ENCODE results near the gene CENPH. TPM values are rescaled to one million over a fixed set of nuclear protein-coding genes. Genes with fewer than 3 reads are reported as not detected.
A peak's percentile ranks its signal among the peaks of the same experiment; 100 is the strongest.
"Not testable (repeated sequence)": the region's sequence is repeated elsewhere in the genome, so short reads cannot be mapped to it uniquely, and the experiment has no call there.

Gene CENPH
- total and polyA plus RNA-seq, 4 donors, result 0.33 to 14.6 (median 0.77) TPM

DNA sequence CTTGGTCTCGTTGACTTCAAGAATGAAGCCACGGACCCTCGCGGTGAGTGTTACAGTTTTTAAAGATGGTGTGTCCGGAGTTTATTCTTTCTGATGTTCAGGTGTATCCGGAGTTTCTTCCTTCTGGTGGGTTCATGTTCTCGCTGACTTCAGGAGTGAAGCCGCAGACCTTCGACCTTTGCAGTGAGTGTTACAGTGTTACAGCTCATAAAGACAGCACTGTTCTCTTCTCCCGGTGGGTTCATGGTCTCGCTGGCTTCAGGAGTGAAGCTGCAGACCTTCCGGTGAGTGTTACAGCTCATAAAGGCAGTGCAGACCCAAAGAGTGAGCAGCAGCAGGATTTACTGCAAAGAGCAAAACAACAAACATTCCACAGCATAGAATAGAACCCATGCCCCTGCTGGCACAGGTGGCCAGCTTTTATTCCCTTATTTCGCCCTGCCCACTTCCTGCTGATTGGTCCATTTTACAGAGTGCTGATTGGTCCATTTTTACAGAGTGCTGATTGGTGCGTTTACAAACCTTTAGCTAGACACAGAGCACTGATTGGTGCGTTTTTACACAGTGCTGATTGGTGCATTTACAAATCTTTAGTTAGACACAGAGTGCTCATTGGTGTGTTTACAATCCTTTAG, 7.6 kb upstream of the CENPH start:
- 91% methylated on average over 15 of the region's 15 CpGs for WGBS
- not testable (repeated sequence) for H3K4me3 ChIP-seq (ENCODE audit: low read depth in 1 of 3, low read length in 3 of 3); H3K27me3 ChIP-seq (ENCODE audit: control insufficient read depth in 4 of 4, insufficient read depth in 4 of 4, low read length in 3 of 4); DNase-seq (ENCODE audit: low spot score); H3K27ac ChIP-seq (ENCODE audit: low read depth in 1 of 2, low read length in 2 of 2); H3K36me3 ChIP-seq (ENCODE audit: control insufficient read depth in 4 of 4, insufficient read depth in 3 of 4, low read depth in 1 of 4, low read length in 3 of 4); H3K9me3 ChIP-seq (ENCODE audit: control insufficient read depth in 4 of 4, low read length in 3 of 4); H3K4me1 ChIP-seq (ENCODE audit: control insufficient read depth in 4 of 4, insufficient read depth in 4 of 4, low read length in 3 of 4); H3K9ac ChIP-seq (ENCODE audit: low read depth in 1 of 2, low read length in 2 of 2)

DNA sequence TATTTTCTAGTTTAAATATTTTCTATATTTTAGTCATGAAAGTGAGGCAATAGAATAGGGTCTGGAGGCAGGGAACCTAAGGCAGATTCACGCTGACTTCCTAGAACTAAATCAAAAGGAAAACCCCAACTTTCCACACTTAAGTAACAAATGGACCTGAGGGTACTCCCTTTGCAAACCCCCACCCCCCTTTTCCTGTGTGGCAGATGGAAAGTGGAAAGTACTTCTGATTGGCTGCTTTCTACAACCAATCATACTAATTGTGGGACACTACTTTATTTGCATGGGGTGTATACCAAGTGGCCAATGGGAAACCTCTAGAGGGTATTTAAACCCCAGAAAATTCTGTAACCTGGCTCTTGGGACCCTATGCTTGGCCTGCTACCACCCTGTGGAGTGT, 4.8 kb upstream of the CENPH start:
- Histone ChIP-seq H3K36me3 (ENCODE audit: control insufficient read depth in 4 of 4, insufficient read depth in 3 of 4, low read depth in 1 of 4, low read length in 3 of 4) (no peaks in the 10 kb centered on the region), H3K4me1 (ENCODE audit: control insufficient read depth in 4 of 4, insufficient read depth in 4 of 4, low read length in 3 of 4) (peaks cover 0 to 9% (median 7%) of the 10 kb centered on the region in 4 donors), H3K27ac (ENCODE audit: low read depth in 1 of 2, low read length in 2 of 2) (no peak overlapping the region), H3K4me3 (ENCODE audit: low read depth in 1 of 3, low read length in 3 of 3) (no peak overlapping the region), H3K9me3 (ENCODE audit: control insufficient read depth in 4 of 4, low read length in 3 of 4) (no peaks in the 10 kb centered on the region), H3K27me3 (ENCODE audit: control insufficient read depth in 4 of 4, insufficient read depth in 4 of 4, low read length in 3 of 4) (no peaks in the 10 kb centered on the region), H3K9ac (ENCODE audit: low read depth in 1 of 2, low read length in 2 of 2) (no peak overlapping the region)
- DNase-seq (ENCODE audit: low spot score), result no peak
- WGBS, result 92% methylated on average over 1 of the region's 1 CpG
- TF ChIP-seq RAD21 (IDR thresholded peaks at IDR 0.05) (no peak), FOXA2 (IDR thresholded peaks at IDR 0.05) (no peak), HNF4G (IDR thresholded peaks at IDR 0.05) (no peak), TAF1 (conservative IDR thresholded peaks at IDR 0.05) (no peak), HNF4A (conservative IDR thresholded peaks at IDR 0.05) (no peak)

DNA sequence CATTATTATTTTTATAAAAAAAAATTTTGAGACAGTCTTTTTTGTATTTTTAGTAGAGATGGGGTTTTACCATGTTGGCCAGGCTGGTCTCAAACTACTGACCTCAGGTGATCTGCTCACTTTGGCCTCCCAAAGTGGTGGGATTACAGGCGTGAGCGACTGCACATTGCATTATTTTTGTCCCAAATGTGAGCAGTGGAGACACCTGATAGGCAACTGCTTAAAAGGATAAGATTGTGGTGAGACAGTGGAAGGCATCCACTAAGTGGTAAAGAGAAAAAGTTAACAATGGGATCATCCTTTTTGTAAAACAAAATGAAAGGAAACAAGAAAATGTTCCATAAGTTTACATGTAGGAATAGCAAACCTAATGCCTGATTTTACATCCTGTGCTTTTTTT, 2.0 kb upstream of the CENPH start:
- Histone ChIP-seq H3K4me3 (ENCODE audit: low read depth in 1 of 3, low read length in 3 of 3) (no peak overlapping the region), H3K9ac (ENCODE audit: low read depth in 1 of 2, low read length in 2 of 2) (no peak overlapping the region), H3K4me1 (ENCODE audit: control insufficient read depth in 4 of 4, insufficient read depth in 4 of 4, low read length in 3 of 4) (peaks cover 0 to 14% (median 13%) of the 10 kb centered on the region in 4 donors), H3K36me3 (ENCODE audit: control insufficient read depth in 4 of 4, insufficient read depth in 3 of 4, low read depth in 1 of 4, low read length in 3 of 4) (no peaks in the 10 kb centered on the region), H3K27me3 (ENCODE audit: control insufficient read depth in 4 of 4, insufficient read depth in 4 of 4, low read length in 3 of 4) (no peaks in the 10 kb centered on the region), H3K9me3 (ENCODE audit: control insufficient read depth in 4 of 4, low read length in 3 of 4) (no peaks in the 10 kb centered on the region), H3K27ac (ENCODE audit: low read depth in 1 of 2, low read length in 2 of 2) (no peak overlapping the region)
- 96% methylated on average over 2 of the region's 2 CpGs for whole genome bisulfite sequencing
- no peak for DNase-seq (ENCODE audit: low spot score)
- TF ChIP-seq, protein P1, sequence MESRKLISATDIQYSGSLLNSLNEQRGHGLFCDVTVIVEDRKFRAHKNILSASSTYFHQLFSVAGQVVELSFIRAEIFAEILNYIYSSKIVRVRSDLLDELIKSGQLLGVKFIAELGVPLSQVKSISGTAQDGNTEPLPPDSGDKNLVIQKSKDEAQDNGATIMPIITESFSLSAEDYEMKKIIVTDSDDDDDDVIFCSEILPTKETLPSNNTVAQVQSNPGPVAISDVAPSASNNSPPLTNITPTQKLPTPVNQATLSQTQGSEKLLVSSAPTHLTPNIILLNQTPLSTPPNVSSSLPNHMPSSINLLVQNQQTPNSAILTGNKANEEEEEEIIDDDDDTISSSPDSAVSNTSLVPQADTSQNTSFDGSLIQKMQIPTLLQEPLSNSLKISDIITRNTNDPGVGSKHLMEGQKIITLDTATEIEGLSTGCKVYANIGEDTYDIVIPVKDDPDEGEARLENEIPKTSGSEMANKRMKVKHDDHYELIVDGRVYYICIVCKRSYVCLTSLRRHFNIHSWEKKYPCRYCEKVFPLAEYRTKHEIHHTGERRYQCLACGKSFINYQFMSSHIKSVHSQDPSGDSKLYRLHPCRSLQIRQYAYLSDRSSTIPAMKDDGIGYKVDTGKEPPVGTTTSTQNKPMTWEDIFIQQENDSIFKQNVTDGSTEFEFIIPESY (IDR thresholded peaks at IDR 0.05), result no peak
- TF ChIP-seq GABPA (IDR thresholded peaks at IDR 0.05 in 1 of 2, conservative IDR thresholded peaks at IDR 0.05 in 1 of 2) (no peak), NR2F2 (IDR thresholded peaks at IDR 0.05) (no peak), EGR1 (IDR thresholded peaks at IDR 0.05; ENCODE audit: low read depth in 2 of 2) (no peak), HNF4A (conservative IDR thresholded peaks at IDR 0.05) (no peak), HNF4G (IDR thresholded peaks at IDR 0.05) (no peak)

DNA sequence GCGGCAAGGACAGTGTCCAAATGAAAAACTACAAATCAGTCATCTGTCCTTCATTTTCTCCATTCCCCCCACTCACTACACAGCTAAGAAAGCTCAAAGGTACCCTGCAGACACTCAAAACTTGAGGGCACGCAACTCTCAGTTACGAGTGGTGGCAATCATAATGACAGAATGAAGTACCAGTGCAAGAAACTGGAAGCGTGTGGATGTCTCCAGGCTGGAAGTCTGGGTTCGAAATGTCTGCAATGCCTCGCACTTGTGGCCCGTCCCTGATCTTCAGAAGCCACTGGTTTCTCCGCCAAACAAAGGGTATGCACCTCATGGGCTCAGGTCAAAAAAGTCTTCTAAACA, 597 bp upstream of the CENPH start:
- peak overlapping the region; percentile 64 to 99 (median 99) for H3K4me3 ChIP-seq (ENCODE audit: low read depth in 1 of 3, low read length in 3 of 3)
- no peaks in the 10 kb centered on the region for H3K9me3 ChIP-seq (ENCODE audit: control insufficient read depth in 4 of 4, low read length in 3 of 4)
- no peaks in the 10 kb centered on the region for H3K36me3 ChIP-seq (ENCODE audit: control insufficient read depth in 4 of 4, insufficient read depth in 3 of 4, low read depth in 1 of 4, low read length in 3 of 4)
- TF ChIP-seq JUND (IDR thresholded peaks at IDR 0.05) (no peak), TAF1 (conservative IDR thresholded peaks at IDR 0.05) (no peak)
- TF ChIP-seq, protein P2, sequence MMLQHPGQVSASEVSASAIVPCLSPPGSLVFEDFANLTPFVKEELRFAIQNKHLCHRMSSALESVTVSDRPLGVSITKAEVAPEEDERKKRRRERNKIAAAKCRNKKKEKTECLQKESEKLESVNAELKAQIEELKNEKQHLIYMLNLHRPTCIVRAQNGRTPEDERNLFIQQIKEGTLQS (IDR thresholded peaks at IDR 0.05), result no peak
- H3K4me1 ChIP-seq (ENCODE audit: control insufficient read depth in 4 of 4, insufficient read depth in 4 of 4, low read length in 3 of 4), result peaks cover 0 to 14% (median 13%) of the 10 kb centered on the region in 4 donors
- peak overlapping the region in 1 of 2 donors; percentile 20 for H3K27ac ChIP-seq (ENCODE audit: low read depth in 1 of 2, low read length in 2 of 2)
- no peak for DNase-seq (ENCODE audit: low spot score)
- H3K9ac ChIP-seq (ENCODE audit: low read depth in 1 of 2, low read length in 2 of 2), result peak overlapping the region in 1 of 2 donors; percentile 73
- 20% methylated on average over 8 of the region's 8 CpGs for WGBS
- H3K27me3 ChIP-seq (ENCODE audit: control insufficient read depth in 4 of 4, insufficient read depth in 4 of 4, low read length in 3 of 4), result no peaks in the 10 kb centered on the region

All from liver (tissue), 9 donors.